ENCODE measurements around the gene LMAN2. TPM values are rescaled to one million over a fixed set of nuclear protein-coding genes. Genes with fewer than 3 reads are reported as not detected.

LMAN2 gene
- total RNA-seq, 2 experiments from 2014 or later = 133 to 140 TPM

DNA sequence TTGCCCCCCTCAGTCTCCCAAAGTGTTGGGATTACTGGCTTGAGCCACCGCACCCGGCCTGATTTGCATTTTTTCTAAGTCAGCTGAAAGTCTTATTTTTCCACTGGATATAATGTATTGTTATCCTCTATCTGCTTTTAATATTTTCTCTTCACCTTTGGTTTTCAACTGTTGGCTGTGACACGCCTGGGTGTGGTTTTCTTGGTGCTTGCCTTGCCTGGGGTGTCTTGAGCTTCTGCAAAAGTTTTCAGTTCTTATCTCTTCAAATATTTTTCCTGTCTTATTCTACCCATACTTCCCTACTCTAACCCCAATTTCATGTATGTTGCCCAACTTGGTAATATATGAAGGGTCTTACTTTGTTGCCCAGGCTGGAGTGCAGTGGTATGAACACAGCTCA, 35.5 kb downstream of the LMAN2 start:
- H3K4me3 Mint-ChIP-seq = no peak overlapping the region
- DNase-seq (no peak), ATAC-seq (no peak)
- H3K27me3 Mint-ChIP-seq = no peaks in the 10 kb centered on the region
- H3K36me3 Mint-ChIP-seq = peaks cover 10% of the 10 kb centered on the region
- CTCF ChIA-PET = interaction anchor here (0.7 to 6.7 kb wide), 13 partner anchors 9 to 202 kb away, joined by 3 to 60 read pairs (median 4); partner anchors contain the start of gene LMAN2
- H3K27ac Mint-ChIP-seq = peak overlapping the region; percentile 42
- peaks cover 47% of the 10 kb centered on the region for H3K4me1 Mint-ChIP-seq
- H3K9me3 Mint-ChIP-seq (ENCODE audit: low read depth) = no peaks in the 10 kb centered on the region

DNA sequence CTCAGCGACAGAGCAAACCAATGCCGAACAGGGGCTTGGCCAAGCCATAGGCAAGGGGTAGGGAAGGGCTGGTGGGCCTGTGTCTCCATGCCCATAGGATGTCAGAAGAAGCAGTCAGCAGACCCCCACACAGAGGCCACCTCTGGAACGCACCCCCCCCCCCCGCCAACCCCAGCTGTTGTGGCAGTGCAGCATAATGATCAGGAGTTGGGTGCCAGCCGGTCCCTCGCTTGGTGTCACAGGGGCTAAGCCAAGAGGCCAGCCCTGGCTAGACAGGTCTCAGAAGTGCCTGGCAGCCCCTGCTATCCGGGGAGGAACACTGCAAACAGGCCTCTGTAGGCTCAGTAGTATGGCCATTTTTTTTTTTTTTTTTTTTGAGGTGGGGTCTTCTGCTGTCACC, 36.1 kb downstream of the LMAN2 start:
- ATAC-seq (no peak), DNase-seq (no peak)
- Mint-ChIP-seq H3K36me3 (peaks cover 12% of the 10 kb centered on the region), H3K27ac (no peak overlapping the region), H3K27me3 (no peaks in the 10 kb centered on the region), H3K4me1 (peaks cover 53% of the 10 kb centered on the region), H3K4me3 (no peak overlapping the region), H3K9me3 (ENCODE audit: low read depth) (no peaks in the 10 kb centered on the region)
- CTCF ChIA-PET = interaction anchor here (0.7 to 6.7 kb wide), 11 partner anchors 8 to 202 kb away, joined by 3 to 60 read pairs (median 4); partner anchors contain the start of gene LMAN2

DNA sequence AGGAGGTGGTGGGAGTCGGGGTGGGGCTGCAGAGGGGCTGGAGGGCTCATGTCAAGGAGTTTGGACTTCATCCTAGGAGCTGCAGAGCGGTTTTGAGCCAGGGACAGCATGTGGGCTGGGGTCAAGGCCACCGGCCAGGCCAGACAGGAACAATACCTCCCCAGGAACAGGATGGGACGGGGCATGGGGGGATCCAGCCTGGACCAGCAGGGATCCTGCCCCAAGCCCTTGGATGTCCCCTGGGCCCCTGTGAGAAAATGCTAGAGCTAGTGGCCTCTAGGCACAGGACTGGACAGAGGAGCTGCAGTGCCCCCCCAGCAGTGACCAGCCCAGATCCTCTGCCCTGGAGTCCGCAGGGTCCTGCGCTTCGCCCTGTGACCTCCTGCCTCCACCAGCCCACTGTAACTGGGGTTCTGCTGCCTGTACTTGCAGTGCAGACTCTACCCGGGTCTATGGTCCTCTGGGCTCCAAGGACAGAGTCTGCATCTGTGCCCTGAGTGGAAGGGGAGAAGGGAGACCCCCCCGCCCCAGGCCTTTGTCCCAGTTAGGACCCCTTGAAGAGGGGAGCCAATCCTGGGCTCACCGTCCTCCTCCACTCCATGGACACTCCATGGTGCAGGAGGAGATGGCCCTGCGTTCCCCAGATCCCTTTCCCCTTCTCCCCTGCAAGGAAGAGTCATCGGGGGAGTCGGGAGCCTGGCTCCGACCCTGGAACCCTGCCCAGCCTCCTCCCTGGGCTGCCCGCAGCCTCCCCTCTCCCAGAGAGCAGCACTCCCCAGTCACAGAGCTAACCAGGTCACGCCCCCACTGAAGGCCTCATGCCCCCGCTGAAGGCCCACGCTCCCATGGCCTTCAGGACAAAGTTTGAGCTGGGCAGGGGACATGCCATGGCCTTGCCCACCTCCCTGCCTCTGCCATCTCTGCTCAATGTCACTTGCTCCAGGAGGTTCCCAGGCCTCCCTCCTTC, 36.8 kb downstream of the LMAN2 start:
- no peak for DNase-seq
- no peak for ATAC-seq
- Mint-ChIP-seq H3K27me3 (no peaks in the 10 kb centered on the region), H3K9me3 (ENCODE audit: low read depth) (no peaks in the 10 kb centered on the region), H3K27ac (no peak overlapping the region), H3K36me3 (peaks cover 14% of the 10 kb centered on the region), H3K4me3 (no peak overlapping the region), H3K4me1 (peaks cover 55% of the 10 kb centered on the region)
- CTCF ChIA-PET = interaction anchor here (0.9 to 6.7 kb wide), 8 partner anchors 47 to 142 kb away, joined by 3 to 60 read pairs (median 7); no protein-coding TSS in a partner anchor

DNA sequence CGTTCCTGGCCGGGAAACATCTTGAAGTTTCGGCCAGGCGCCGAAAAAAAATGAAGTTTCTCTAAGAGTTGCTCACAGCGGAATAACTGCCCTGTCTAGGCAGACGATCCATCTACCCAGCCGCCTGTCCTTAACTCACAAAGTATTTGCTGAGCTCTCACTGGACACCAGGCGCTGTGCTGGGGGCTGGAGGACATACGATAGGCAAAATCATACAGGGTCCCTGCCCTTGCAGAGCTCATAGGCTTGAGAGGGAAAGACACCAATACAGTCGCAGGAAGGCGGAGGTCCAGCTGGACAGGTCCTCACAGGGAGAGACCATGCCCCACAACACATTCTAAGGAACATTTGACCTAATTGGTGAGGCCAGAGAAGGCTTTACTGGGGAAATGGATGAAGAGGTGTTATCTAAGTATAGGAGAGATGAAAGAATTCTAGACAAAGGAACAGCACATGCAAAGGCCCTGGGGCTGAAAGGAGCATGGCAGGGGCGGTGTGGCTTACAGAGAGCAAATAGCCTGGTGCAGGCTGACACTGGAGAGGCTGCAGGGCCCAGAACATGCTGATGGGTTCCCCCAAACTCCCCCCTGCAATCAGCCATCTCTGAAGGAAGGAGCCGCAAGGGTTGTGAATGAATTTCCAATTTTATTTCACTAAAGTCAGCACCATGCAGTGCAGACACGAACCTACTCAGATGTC, 37.8 kb downstream of the LMAN2 start:
- Mint-ChIP-seq H3K4me1 (peaks cover 64% of the 10 kb centered on the region), H3K4me3 (no peak overlapping the region)

DNA sequence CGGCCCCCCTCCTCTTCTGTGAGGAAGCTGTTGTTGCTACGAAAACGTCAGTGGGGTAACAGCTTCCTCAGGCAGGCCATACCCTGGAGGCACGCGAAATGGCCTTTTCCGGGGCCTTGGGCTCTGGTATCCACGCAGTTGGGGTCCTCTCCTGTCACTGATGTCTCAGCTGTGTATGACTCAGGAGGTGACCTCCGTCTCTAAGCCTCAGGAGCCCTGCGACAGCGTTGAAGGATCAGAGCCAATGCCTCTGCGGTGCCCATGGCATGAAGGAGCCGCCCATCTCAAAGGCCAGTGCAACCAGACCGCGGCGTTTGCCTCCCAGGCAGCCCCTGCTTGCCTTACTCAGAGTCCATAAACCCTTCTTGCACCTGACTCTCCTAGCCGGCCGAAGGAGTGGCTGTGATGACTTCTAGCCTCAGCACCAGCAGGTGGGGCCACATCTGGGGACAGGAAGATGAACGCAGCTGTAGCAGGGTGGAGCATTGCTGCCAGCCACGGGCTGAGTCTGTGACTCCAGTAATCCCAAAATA, 38.8 kb downstream of the LMAN2 start:
- Mint-ChIP-seq H3K4me3 (peak overlapping the region; percentile 97), H3K4me1 (peaks cover 58% of the 10 kb centered on the region), H3K9me3 (ENCODE audit: low read depth) (no peaks in the 10 kb centered on the region), H3K27me3 (no peaks in the 10 kb centered on the region), H3K27ac (peak overlapping the region; percentile 95), H3K36me3 (peaks cover 17% of the 10 kb centered on the region)
- ATAC-seq = peak; percentile 34
- CTCF ChIA-PET = interaction anchor here (0.7 to 8.1 kb wide), 25 partner anchors 9 to 199 kb away, joined by 3 to 79 read pairs (median 5); partner anchors contain the start of genes GRK6, LMAN2, PDLIM7 and PRELID1
- peak; percentile 84 for DNase-seq

More for the DNA sequence above, 37.8 kb downstream of the LMAN2 start:
- Mint-ChIP-seq H3K27me3 (no peaks in the 10 kb centered on the region), H3K36me3 (peaks cover 17% of the 10 kb centered on the region), H3K9me3 (ENCODE audit: low read depth) (no peaks in the 10 kb centered on the region), H3K27ac (no peak overlapping the region)
- ATAC-seq (no peak), DNase-seq (no peak)
- CTCF ChIA-PET = interaction anchor here (0.9 to 8.1 kb wide), 11 partner anchors 10 to 200 kb away, joined by 3 to 79 read pairs (median 8); partner anchors contain the start of genes PRELID1 and RAB24

DNA sequence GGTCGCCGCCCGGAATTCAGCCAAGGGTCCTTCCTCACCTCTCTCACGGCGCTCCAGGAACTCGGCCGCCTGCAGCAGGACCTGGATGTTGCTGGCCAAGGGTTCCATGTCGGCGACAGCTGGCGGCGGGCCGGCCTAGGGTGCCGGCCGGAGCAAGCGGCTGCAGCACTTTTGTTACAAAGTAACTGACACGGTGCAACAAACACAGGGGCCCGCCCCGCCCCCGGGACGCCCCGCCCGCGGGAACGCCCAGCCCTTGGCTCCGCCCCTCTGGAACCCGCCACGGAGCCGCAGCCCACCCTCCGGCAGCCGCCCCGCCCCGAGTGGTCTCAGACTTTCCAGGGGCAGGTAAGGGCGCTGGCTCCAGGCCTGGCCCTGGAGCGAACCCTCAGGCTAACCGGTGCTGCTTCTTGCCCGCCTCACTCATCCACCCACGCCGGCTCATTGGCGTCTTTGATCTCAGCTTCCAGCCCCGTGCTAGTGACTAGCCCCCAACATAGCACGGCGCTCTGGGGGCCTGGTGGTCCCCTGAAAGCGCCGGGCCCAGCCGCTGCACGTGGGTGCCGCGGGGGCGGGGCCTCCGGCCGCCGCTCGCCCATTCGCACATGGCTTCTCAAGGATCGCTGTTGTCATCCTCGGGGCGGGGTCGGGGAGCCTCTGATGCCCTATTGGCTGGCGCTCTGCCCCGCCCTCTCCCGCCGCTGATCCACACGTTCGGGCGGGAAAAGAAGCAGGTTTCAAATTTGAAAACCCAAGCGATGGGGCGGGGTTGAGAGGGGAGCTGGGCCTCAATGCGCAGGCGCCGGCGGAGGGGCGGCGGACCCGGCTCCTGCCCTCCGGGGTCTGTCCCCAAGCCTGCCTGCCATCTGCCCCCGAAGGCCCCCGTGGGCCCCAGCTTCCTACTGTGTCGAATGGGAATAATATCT, 39.5 kb downstream of the LMAN2 start, which contains the start of gene MXD3:
MXD3 (minus strand) TSS at position 176 of the 926 bp plus-strand sequence; CDS start at position 108, 68 bp downstream.
- peaks cover 17% of the 10 kb centered on the region for H3K36me3 Mint-ChIP-seq
- no peaks in the 10 kb centered on the region for H3K27me3 Mint-ChIP-seq
- peak within 1 kb of the TSS; percentile 95 for H3K27ac Mint-ChIP-seq
- no peaks in the 10 kb centered on the region for H3K9me3 Mint-ChIP-seq (ENCODE audit: low read depth)
- H3K4me3 Mint-ChIP-seq = peak within 1 kb of the TSS; percentile 97
- peak; percentile 99 for DNase-seq
- ATAC-seq = peak; percentile 88
- CTCF ChIA-PET = interaction anchor here (0.7 to 8.1 kb wide), 27 partner anchors 8 to 203 kb away, joined by 3 to 79 read pairs (median 5); partner anchors contain the start of genes GRK6, LMAN2, PDLIM7 and PRELID1
- peaks cover 52% of the 10 kb centered on the region for H3K4me1 Mint-ChIP-seq

DNA sequence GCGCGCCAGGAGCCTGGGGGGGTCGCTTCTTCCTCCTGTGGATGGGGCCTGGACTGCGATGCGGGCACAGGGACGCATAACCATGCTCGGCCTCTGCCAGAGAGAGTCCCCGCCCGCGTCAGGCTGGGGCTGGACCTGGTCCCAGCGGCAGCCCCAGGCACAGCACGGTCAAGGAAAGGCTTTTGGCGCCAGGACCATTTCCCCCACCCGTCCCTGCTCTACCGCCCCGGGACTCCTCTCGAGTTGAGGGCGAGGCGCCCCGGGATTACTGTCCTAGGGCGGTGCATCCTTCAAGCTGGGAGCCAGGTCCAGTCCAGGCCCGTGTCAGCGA, 40.1 kb downstream of the LMAN2 start:
- no peaks in the 10 kb centered on the region for H3K27me3 Mint-ChIP-seq
- H3K27ac Mint-ChIP-seq = peak overlapping the region; percentile 95
- no peak for ATAC-seq
- H3K36me3 Mint-ChIP-seq = peaks cover 23% of the 10 kb centered on the region
- peak overlapping the region; percentile 97 for H3K4me3 Mint-ChIP-seq
- CTCF ChIA-PET = interaction anchor here (0.9 to 8.1 kb wide), 17 partner anchors 8 to 204 kb away, joined by 3 to 79 read pairs (median 10); partner anchors contain the start of genes PRELID1 and RAB24
- no peak for DNase-seq
- no peaks in the 10 kb centered on the region for H3K9me3 Mint-ChIP-seq (ENCODE audit: low read depth)
- peaks cover 56% of the 10 kb centered on the region for H3K4me1 Mint-ChIP-seq

DNA sequence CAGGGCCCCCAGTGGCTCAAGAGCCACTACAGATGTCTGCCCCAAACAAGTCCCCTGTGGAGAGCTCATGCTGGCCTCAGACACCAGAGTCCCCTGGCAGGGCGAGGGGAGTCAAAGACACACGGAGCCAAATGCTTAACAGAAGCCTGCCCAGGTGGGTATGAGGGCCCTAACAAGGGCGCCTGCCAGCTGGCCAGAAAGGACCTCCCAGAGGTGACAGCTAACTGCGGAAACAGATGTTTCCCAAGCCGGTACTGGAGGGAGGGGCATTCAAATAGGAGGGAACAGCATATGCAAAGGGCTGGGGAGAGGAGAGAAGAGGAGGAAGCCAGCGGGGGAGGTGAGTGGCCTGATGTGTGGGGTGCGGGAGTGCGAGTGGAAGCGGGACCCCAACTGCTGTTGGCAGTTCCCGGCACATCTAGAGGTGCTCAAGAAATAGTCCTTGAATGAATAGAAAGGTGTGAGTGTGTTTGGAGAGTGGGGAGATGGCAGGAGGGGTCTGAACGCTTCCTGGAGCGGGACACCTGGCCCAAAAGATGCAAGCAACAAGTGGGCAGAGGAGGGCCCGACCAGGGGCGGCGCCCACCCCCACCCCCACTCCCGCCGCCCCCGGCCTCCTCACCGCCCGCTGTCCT, 40.6 kb downstream of the LMAN2 start:
- Mint-ChIP-seq H3K27me3 (no peaks in the 10 kb centered on the region), H3K4me3 (peak overlapping the region; percentile 97), H3K36me3 (peaks cover 28% of the 10 kb centered on the region), H3K27ac (peak overlapping the region; percentile 82), H3K4me1 (peaks cover 56% of the 10 kb centered on the region), H3K9me3 (ENCODE audit: low read depth) (no peaks in the 10 kb centered on the region)
- ATAC-seq = no peak
- DNase-seq = peak; percentile 69
- CTCF ChIA-PET = interaction anchor here (0.6 to 8.1 kb wide), 29 partner anchors 9 to 239 kb away, joined by 3 to 79 read pairs (median 8); partner anchors contain the start of genes F12, GRK6, LMAN2 and PDLIM7

DNA sequence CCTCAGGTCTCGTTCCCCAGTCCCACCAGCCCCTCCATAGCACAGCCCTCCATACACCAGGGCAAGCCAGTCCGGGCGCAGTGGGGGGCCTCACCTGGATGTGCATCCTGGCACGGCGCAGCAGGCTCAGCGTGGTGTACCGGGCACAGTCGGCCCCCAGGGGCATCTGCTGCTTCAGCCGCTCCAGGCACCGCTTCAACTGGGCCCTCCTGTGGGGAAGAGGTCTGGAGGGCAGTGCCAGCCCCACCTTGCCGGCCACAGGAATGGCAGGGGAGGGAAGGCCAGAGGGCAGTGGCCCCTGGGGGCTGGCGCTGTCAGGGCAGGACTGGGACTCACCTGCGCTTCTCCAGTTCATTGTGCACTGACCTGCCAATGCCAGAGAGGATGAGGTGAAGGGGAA, 41.1 kb downstream of the LMAN2 start:
- H3K36me3 Mint-ChIP-seq = peaks cover 33% of the 10 kb centered on the region
- DNase-seq (no peak), ATAC-seq (no peak)
- H3K9me3 Mint-ChIP-seq (ENCODE audit: low read depth) = no peaks in the 10 kb centered on the region
- H3K4me3 Mint-ChIP-seq = peak overlapping the region; percentile 97
- peaks cover 60% of the 10 kb centered on the region for H3K4me1 Mint-ChIP-seq
- no peaks in the 10 kb centered on the region for H3K27me3 Mint-ChIP-seq
- no peak overlapping the region for H3K27ac Mint-ChIP-seq
- CTCF ChIA-PET = interaction anchor here (0.6 to 8.1 kb wide), 44 partner anchors 10 to 287 kb away, joined by 3 to 79 read pairs (median 5); partner anchors contain the start of genes F12, GRK6, LMAN2 and PDLIM7

DNA sequence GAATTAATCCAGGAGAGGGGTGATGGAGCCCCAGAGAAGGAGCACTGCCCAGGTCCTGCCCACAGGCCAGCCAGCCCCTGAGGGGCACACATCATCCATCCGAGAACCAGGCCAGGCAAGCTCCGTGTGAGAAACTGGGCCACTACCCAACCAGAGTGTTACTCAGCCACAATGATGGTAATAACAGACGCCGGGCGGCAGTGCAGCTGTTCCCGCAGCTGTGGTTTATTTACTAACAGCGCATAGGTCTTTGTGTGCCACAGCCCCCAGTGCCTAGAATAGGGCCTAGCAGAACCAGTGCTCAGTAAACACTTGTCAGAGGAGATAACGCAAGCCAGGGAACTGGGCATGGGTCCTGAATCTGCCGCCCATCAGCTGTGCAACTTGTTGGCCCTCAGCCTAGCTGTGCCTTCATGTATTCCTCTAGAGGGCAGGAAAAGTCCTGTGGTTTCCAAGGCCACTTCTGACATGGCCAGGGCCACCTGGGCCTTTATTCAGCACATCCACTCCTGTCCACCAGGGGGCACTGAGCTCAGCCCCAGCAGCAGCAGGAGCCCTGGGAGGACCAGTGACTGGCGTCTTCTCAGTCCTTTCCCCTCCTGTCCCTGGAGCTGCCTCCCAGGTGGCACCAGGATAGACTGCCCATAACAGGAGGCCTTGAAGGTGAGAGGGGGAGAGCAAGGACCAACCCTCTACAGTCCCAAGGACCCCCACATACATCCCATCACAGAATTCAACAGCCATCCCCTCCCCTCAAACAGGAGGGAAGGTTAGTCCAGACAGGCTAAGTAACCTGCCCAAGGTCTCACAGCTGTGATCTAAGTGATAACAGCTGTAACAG, 41.9 kb downstream of the LMAN2 start:
- Mint-ChIP-seq H3K27ac (peak overlapping the region; percentile 75), H3K4me3 (peak overlapping the region; percentile 74), H3K36me3 (peaks cover 41% of the 10 kb centered on the region), H3K9me3 (ENCODE audit: low read depth) (no peaks in the 10 kb centered on the region), H3K4me1 (peaks cover 66% of the 10 kb centered on the region), H3K27me3 (no peaks in the 10 kb centered on the region)
- CTCF ChIA-PET = interaction anchor here (0.6 to 8.1 kb wide), 48 partner anchors 10 to 286 kb away, joined by 3 to 79 read pairs (median 4); partner anchors contain the start of genes F12, GRK6, LMAN2 and PDLIM7
- peak; percentile 83 for DNase-seq
- ATAC-seq = peak; percentile 9

DNA sequence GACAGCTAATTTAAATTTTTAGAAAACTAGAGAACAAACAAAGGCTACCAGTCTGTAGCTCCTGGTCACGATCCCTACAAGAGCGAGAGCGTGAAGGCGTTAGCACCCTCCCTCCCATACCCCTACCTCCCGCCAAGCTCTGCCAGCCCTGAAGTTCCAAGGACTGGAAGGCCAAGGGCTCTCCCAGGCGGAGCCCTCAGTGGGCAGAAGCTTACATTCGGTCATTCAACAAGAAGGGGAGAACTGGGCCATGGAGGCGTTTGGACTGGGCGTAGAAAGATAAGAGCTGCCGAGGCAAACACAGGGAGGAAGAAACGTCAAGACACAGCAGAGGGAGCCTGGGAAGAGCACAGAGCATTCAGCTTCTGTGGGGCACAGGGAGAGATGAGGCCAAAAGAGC, 42.7 kb downstream of the LMAN2 start:
- ATAC-seq (no peak), DNase-seq (no peak)
- Mint-ChIP-seq H3K27ac (peak overlapping the region; percentile 56), H3K4me1 (peaks cover 60% of the 10 kb centered on the region), H3K36me3 (peaks cover 48% of the 10 kb centered on the region), H3K9me3 (ENCODE audit: low read depth) (no peaks in the 10 kb centered on the region), H3K27me3 (no peaks in the 10 kb centered on the region), H3K4me3 (no peak overlapping the region)
- CTCF ChIA-PET = interaction anchor here (0.8 to 8.1 kb wide), 25 partner anchors 9 to 201 kb away, joined by 3 to 79 read pairs (median 10); partner anchors contain the start of gene LMAN2
